Central memory CD4-positive, alpha-beta T cell (primary cell): ENCODE measurements around the gene TAPT1.
"Not testable (repeated sequence)": the region's sequence is repeated elsewhere in the genome, so short reads cannot be mapped to it uniquely, and the experiment has no call there.

Experiments
- DNase-seq: peaks from one replicate; pipeline ENCODE4 v3.0.0; 2022

The TAPT1 gene

GRCh38 chr4:16168710-16169388, 57.4 kb downstream of the TAPT1 start:
- DNase-seq, result no peak

- DNase-seq, result no peak
Measured at GRCh38 chr4:16168144-16168543, 58.1 kb downstream of the TAPT1 start.

DNA sequence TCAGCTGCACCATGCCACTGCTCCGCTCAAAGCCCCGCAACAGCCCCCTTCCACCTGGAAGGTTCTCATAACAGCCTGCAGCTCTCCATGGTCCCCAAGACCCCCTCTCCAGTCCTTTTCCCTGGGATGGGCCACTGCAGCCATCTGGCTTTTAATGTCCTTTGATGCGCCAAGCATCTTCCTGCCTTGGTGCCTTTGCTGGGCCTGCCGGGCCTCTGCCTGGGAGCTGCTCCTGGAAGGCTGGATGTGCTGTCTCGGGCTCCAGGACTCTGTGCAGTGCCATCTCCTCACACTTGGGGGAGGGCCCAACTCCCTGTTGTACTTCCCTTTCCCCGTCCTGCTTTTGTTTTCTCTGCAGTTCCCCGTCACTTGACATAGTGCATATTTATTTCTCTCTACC, 60.3 kb downstream of the TAPT1 start:
- DNase-seq, result no peak

GRCh38 chr4:16162891-16163290, 63.4 kb downstream of the TAPT1 start:
- no peak for DNase-seq

GRCh38 chr4:16161851-16162408, 64.3 kb downstream of the TAPT1 start:
- DNase-seq, result no peak

DNA sequence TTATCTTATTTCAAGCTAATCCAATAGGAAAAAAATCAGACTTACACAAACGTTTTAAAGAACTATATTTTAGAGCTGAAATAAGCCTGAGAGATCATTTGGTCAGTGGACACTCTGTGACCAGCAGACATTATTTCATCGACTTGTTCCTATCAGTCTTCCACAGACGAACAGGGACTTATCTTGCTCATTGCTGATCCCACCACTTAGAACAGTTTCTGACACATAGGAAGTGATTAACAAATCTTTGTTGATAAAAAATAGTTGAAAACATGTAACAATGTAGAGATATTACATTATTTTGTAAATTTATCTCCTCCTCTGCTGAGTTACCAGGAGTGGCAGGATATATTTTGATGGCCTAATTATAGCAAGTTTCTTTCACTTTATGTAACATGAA, 65.8 kb downstream of the TAPT1 start:
- no peak for DNase-seq

DNA sequence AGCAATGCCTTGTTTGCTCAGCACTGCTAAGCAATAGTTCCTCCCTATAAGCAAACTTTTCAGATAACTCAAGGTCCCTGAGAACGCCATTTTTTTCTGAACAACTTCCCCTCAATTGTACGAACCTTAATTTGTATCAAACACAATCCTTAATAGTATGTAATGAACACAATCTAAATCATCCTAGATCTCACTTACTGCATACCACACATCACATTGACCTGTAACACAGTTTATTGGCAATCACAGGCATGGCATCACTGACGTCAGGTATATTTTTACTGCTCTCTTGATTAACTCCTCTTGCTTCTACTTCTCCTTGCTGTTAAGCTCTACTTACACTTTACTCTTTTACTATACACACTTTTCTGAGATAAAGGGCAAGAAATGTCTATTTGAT, 67.0 kb downstream of the TAPT1 start:
- DNase-seq, result no peak

GRCh38 chr4:16158504-16158852, 67.8 kb downstream of the TAPT1 start:
- no peak for DNase-seq

DNA sequence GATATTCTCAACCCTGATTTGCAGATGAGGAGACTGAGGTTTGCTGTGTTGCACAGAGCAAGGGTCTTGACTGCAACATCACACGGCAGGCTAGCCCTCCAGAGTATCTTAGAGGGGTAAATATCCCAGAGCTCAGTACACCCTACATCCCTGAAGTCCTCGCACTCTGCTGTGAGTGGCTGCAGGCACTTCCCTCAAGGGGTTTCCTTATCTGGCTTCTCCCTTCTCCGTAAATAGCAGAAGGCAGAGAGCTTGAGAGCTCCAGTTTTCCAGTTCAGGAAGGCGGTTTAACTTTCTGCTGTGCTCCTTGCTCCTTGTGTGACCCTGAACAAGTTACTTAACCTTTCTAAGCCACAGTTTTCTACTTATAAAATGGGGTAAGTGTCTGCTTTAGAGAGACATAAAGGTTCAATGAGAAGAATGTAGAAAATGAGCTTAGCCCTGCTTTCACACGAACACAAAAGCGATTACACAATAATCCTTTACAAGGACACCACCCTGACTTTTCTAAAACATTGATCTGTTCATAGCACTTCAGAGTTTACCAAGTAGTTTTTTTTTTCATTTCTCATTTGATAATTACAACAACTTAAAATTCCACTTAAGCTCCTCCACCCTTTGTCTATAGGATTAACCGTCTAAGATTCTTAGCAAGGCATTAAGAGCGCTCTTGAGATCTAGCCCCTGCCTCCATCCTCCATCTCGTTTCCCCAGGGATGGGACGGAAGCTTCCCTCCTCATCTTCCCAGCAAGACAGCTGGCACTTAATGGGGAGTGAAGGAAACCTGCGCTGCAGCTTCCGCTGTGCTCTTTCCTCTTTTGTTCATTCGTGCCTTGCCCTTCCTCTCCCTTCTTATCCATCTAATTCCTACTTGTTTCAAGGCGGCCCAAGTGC, 68.4 kb downstream of the TAPT1 start:
- DNase-seq, result no peak

DNA sequence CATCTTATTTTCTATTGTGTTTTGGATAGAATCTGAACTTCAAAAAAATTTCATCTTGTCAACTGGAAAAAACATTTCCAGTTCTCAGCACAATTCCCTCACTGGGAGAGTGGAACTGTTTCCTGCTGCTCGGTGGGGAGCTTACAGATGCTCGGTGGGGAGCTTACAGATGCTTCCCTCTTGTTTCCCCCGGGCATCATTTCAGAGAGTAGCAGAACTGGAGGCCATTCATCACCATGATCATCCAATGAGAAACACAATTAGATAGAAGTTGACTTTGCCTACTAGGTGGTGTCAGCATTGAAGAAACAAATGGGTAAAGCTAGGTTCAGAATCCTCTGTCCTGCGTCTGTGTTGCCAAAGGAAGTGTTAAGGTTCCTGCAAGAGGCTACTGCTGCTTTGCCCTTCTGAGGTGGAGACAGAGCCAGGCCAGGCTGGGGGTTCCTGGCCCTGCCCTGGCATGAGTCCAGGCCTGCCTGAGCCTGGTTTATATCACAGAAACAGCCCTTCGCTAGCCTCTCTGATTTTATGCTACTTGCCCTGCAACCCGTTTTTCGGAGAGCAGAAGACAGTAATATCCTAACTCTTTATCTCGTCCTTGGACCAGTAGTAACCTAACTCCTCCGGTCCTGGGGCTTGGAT, 70.6 kb downstream of the TAPT1 start:
- DNase-seq, result no peak

DNA sequence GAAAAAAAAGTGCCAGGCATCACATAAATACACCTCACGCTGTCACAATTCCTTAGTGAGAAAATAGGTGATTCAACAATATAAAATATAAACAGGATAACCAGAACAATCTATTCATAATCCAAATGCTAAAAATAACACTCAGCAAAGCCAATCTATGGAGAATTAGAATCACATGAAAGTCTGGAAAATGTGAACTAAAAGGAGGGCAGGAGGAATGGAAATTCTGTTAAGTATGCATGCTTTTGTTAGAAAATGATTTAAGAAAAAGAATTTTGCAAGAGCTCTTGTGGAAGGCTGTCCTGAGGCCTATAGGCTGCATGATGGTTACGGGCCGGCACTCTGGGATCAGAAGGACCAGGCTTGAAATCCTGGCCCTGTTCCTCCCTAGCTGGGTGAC, 71.8 kb downstream of the TAPT1 start:
- DNase-seq, result no peak

DNA sequence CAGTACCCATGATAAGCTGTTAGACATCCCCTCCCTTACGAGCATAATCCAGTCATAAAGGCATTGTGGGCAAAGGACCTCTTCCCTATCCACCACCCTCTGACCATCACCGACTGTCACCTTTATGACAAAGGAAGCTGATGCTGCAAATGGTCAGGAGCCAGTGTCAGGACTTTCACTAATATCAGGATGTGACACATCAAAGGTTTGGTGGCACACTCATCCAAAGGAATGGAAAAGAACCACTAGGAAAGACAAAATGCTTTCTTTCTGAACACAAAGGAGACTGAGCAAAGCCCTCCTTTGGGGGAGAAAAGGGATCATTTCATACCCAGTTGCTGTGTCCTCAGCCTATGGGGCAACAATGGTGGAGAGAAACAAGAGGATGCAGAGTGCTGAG, 75.6 kb downstream of the TAPT1 start:
- DNase-seq, result no peak

GRCh38 chr4:16144913-16145312, 81.4 kb downstream of the TAPT1 start:
- not testable (repeated sequence) for DNase-seq

GRCh38 chr4:16142598-16143310, 83.5 kb downstream of the TAPT1 start:
- DNase-seq, result no peak

DNA sequence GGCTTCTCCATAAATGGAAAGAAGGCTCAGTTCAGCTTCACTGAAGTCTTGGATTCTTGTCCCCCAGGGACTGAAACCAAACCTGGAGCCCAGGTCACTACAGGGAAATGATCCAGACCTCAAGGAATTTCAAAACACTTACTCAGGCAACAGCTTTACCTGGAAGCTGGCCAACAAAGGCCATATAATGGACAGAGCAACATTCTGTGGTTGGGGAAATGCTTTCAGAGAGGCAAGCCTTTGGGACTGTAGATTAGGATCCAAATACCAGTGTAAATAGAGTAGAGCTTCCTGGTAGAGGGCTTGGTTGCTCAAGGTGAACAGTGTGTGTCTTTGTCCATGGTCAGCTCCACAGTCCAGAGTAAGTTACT, 85.4 kb downstream of the TAPT1 start:
- no peak for DNase-seq

DNA sequence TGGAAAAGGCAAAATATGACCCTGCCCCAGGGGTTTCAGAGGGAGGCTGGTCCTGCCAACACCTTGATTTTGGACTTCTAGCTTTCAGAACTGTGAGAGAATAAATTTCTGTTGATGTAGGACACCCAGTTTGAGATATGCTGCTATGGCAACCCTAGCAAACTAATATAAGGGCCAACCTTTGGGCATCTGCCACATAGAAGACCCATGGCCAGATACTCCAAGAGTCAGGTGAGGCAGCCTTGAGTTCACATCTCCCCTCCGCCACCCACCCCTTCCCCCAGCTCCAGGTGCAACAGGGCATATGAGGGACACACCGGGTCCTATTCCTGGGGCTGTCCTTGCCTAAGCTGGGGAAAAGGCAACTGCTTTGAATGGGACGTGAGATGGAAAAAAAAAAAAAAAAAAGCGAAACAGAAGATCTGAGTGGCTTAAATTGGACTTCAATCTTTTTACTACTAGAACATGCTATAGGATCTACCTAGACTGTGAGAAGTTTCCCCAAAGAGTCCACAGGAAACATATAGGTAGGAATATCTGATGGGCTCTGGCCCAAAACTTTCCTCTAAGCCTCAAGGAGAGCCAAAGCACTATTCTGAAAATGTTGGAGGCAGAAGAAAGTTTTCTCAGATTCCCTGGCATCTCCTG, 85.9 kb downstream of the TAPT1 start:
- no peak for DNase-seq

- DNase-seq, result no peak
Measured at GRCh38 chr4:16139066-16139945, 87.0 kb downstream of the TAPT1 start.

DNA sequence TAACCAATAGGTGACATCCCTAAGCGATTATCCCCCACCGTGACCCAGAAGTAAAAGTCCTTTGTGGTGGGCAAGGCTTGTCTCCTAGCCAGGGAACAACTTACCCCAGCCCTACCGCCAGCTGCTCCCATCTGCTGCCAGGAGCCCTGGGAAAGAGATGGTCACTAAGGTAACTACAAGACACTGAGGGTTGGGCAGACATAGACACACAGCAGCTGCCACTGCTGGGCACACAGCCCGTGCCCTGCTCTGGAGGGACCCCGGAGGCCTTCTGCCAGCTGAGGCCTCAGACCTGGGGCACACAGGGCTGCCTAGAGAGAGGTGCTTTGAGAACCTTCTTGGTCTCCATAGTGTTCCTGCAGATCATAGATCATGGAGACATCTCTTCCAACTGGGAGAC, 89.4 kb downstream of the TAPT1 start:
- no peak for DNase-seq

DNA sequence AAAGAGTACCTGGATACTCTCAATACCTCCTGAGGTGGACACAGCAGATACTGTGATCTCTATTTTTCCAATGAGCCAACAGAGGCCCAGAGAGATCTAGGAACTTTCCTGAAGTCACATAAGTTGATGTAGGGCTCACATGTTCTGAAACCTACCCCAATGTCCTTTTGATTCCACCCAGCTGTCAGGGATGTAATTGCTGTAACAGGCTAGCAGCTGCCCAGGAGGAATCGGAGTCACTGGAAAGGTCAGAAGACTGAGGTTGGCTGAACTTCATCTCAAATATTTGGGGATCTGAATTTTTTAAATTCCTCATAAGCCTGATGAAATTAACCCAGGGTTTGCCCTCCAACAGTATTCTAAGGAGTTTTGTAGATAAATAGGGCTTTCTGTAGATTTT, 90.0 kb downstream of the TAPT1 start:
- no peak for DNase-seq

- DNase-seq, result no peak
Measured at GRCh38 chr4:16133406-16133805, 92.9 kb downstream of the TAPT1 start.

DNA sequence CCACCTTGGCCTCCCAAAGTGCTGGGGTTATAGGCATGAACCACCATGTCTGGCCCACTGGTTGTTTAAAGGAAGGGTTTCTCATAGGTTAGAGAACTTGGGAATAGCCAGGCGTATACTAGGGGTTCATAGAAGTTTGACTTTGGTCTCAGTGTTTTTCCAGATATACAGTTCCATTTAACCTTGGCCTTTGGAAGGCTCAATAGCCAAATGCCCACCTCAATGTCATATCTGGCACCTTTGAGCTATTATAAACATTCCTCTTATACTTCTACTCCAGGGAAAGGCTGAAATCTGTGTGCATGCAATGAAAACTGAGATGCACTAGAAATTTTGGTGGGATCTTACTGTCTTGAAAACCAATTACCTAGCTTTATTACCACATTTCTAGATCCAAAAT, 95.0 kb downstream of the TAPT1 start:
- no peak for DNase-seq
